Sciatic nerve (tissue), 2 donors: Measurements from ENCODE around the gene INSIG1. TPM values are rescaled to one million over a fixed set of nuclear protein-coding genes. Genes with fewer than 3 reads are reported as not detected.

Experiments
- ATAC-seq: fragments of 200-7000 bp; cut with Tn5 transposase; one replicate; pipeline ENCODE4 v1.9.1; 2020; ENCODE audit warnings: mild to moderate bottlenecking, moderate library complexity
- DNase-seq: peaks from one replicate; pipeline ENCODE4 v3.0.0-alpha.2; 2020; ENCODE audit warnings: low spot score
- intact Hi-C: fragments of 100-400 bp; cut with DNase I; formaldehyde crosslinking; loops from one replicate; pipeline ENCODE4 v1.14.2; 2022
- total RNA-seq: library from RNA; stranded (reverse); fragmentation: NEBNext Ultra II Directional; extraction: Animal tissue kit (Norgen Biotek cat#: 25700); gene quantifications from one replicate; pipeline ENCODE4 v1.2.1, GENCODE V29; 2021
- donor health status: DM: no; HTN: no; CAD: no.
- donor health status: DM: no; HTN: no; CAD: no.

INSIG1 gene
- total RNA-seq, 1 donor from 2014 or later, result 116 TPM

GRCh38 chr7:155339474-155339873 lies 41.8 kb downstream of the INSIG1 start:
- DNase-seq, result no peak

GRCh38 chr7:155340071-155340531 lies 42.4 kb downstream of the INSIG1 start:
- no peak for ATAC-seq

More at GRCh38 chr7:155339474-155339873, 41.8 kb downstream of the INSIG1 start:
- no peak for ATAC-seq
- intact Hi-C loops, result loop anchor here (5.0 kb wide), 1 partner anchor 152 kb away; no protein-coding TSS in a partner anchor

DNA sequence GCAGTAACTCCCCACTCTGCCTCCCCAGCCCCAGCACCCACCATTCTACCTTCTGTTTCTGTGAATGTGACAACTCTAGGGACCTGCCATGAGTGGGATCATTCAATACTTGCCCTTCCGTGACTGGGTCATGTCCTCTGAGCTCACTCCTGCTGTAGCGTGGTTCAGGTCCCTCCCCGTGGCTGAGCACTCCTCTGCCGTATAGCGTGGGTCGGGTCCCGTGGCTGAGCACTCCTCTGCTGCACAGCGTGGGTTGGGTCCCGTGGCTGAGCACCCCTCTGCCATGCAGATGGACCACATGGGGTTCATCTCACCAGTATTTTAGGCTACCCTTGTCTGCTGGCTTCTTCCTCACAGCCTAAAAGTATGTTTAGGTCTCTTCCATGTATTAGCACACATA lies 43.0 kb downstream of the INSIG1 start:
- ATAC-seq, result no peak
- intact Hi-C loops, result no loop called here
- DNase-seq, result no peak

More at GRCh38 chr7:155340071-155340531, 42.4 kb downstream of the INSIG1 start:
- DNase-seq, result no peak
- intact Hi-C loops, result no loop called here

DNA sequence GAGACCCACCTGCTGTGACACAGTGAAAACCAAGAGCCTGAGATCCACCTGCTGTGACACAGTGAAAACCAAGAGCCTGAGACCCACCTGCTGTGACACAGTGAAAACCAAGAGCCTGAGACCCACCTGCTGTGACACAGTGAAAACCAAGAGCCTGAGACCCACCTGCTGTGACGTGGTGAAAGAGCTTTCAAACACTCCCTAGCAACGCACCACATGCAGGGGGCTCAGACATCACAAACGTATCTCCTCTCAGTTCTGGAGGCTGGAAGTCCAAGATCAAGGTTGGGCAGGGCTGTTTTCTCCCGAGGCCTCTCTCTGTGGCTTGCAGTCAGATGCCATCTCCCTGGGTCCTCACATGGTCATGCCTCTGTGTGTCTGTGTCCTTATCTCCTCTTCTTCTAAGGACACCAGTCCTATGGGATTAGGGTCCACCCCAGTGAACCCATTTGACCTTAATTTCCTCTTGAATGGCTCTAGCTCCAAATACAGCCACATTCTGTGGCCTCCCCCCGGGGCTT lies 43.8 kb downstream of the INSIG1 start:
- intact Hi-C loops, result no loop called here
- ATAC-seq (no peak), DNase-seq (no peak)

DNA sequence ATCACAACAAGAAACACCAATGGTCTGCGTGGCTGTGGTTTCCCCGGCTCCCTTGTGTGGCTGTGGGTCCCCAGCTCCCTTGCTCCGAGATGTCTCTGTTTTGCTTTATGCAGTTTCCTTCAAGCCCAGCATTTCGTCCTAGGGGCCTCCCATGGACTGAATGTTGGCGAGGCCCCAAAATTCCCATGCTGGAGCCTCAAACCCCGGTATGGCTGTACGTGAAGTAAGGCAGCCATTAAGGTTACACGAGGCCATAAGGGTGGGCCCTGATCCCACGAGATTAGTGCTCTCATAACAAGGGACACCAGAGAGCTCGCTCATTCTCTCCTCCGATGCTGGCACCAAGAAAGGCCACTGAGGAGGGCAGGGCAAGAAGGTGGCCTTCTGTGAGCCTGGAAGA lies 44.6 kb downstream of the INSIG1 start:
- intact Hi-C loops, result no loop called here
- no peak for DNase-seq
- no peak for ATAC-seq

GRCh38 chr7:155343150-155343549 lies 45.5 kb downstream of the INSIG1 start:
- ATAC-seq, result no peak
- intact Hi-C loops, result no loop called here
- no peak for DNase-seq

- ATAC-seq (no peak), DNase-seq (peak; percentile 52)
- intact Hi-C loops, result no loop called here
Observed at GRCh38 chr7:155343661-155344121, 46.0 kb downstream of the INSIG1 start.

- intact Hi-C loops, result no loop called here
- DNase-seq, result peak; percentile 55
- peak; percentile 8 for ATAC-seq
Observed at GRCh38 chr7:155344270-155344617, 46.6 kb downstream of the INSIG1 start.

- ATAC-seq (peak; percentile 87), DNase-seq (peak; percentile 87)
- intact Hi-C loops, result no loop called here
Observed at GRCh38 chr7:155344618-155345433, 47.1 kb downstream of the INSIG1 start.

GRCh38 chr7:155345490-155345889 lies 47.8 kb downstream of the INSIG1 start:
- DNase-seq (peak; percentile 2), ATAC-seq (peak; percentile 14)
- intact Hi-C loops, result no loop called here

DNA sequence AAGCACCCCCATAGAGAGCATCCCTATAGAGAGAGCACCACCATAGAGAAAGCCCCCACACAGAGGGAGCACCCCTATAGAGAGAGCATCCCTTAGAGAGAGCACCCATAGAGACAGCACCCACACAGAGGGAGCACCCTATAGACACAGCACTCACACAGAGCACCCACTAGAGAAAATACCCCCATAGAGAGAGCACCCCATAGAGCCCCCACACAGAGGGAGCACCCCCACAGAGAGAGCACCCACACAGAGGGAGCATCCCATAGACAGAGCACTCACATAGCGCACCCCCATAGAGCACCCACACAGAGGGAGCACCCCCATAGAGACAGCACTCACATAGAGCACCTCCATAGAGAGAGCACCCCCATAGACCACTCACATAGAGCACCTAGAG lies 48.6 kb downstream of the INSIG1 start:
- DNase-seq (peak; percentile 9), ATAC-seq (no peak)
- intact Hi-C loops, result no loop called here

GRCh38 chr7:155348806-155349205 lies 51.1 kb downstream of the INSIG1 start:
- intact Hi-C loops, result no loop called here
- no peak for DNase-seq
- no peak for ATAC-seq

- DNase-seq (no peak), ATAC-seq (no peak)
- intact Hi-C loops, result no loop called here
Observed at GRCh38 chr7:155349601-155350331, 52.1 kb downstream of the INSIG1 start.

DNA sequence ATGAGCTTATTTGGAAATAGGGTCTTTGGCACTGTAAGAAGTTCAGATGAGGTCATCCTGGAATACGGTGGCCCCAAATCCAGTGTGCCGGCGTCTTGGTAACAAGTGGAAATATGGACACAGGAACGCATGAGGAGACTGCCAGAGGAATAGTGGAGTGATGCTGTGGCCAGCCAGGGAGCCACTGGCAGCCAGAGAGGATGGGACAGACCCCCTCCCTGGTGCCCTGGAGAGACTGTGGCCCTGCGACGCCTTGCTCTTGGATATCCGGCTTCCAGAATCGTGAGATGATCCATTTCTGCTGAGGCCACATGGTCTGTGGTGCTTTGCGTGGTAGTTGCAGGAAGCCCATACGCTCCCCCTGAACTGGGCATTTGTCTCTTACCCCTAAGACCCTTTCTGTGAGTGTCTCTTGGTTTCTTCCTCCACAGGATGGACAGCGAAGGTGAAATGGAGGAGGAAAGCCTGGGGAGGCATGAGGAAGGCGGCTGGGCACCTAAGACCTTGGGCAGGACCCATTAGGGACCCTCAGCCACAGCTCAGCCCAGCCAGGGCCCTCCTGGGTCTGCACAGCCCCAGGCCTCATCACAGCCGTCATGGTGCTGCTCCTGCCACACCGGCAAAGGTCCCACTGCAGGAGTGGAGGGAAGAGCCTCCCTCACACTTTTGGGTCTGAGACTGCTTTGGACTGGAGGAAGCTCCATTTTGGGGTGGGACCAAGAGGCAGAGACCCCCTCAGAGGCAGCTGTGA lies 53.6 kb downstream of the INSIG1 start:
- peak; percentile 22 for DNase-seq
- ATAC-seq, result no peak
- intact Hi-C loops, result no loop called here

DNA sequence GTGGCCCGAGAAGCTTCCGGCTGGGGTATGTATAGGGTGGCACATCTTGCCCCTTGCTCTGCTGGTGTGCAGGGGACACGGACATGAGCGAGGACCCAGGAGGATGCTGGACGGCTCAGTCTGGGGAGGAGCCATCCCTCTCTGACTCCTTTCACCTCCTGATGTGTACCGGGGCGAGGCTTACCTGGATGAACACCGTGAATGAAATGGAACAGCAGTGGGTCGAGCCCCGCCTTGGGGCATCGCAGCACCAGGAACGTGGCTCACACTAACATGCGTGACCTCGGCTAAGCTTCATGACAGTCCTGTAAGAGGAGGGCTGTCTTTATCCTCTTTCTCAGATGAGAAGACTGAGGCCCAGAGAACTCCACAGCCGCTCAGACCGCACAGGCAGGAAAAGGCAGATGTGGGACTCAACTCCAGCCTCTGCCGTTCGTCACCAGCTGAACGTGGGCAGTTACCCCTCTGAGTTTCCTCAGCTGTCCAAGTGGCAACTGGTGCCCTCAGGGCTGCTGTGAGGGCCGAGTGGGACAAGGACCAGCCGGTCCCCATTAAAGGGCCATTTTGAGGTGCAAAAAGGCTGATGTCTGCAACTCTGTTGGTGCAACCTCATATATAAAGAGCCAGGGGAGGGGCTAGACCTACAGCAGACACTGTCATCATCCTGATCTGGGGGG lies 54.5 kb downstream of the INSIG1 start:
- ATAC-seq, result no peak
- DNase-seq, result peak; percentile 37
- intact Hi-C loops, result no loop called here

DNA sequence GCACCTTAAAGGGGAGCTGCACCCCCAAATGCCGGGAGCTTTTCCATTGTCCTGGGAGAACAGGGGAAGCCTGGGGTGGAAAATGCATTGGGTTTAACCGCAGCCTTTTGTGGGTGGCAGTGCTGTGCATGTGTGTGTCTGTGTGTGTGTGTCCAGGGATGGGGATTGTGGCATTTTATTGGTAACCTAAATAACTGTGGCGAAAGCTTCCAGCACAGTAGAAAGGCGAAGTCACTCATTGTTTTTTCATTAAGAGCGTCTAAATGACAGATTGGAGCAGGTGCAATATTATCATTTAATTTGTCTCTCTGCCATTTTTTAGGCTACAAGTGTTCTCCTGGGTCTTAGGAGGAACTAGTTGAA lies 55.1 kb downstream of the INSIG1 start:
- intact Hi-C loops, result no loop called here
- no peak for ATAC-seq
- peak; percentile 21 for DNase-seq

DNA sequence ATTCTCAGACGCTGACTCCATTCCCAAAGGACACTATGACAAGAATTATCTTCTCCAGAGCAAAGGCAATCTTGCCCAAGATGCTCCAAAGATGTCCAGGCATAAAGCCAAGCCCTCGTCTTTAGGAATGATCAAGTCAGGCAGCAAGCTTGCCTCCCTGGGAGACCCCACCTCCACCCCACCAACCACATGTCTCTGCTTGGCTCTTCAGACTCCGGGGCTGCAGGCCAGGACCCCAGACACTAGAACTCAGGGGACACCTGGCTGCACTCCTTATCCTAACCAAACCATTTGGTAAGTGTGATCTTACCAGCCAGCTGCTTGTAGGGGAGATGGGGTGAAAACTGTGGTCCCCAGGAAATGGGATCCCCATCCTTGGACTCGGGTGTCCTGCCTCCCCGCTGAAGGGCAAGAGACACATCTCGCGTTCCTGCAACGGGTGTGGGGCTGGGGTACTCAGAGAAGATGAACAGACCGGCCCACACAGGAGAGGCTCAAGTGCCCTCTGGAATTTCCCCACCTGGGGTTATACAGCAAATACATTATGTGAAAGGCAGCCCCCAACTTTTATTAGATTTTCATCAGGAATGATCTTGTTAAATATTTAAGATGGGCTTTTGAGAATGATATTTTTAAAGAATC lies 55.7 kb downstream of the INSIG1 start:
- intact Hi-C loops, result no loop called here
- DNase-seq (peak; percentile 30), ATAC-seq (no peak)

- intact Hi-C loops, result no loop called here
- peak; percentile 13 for DNase-seq
Observed at GRCh38 chr7:155354371-155355048, 56.8 kb downstream of the INSIG1 start.

More at GRCh38 chr7:155354371-155355048, 56.8 kb downstream of the INSIG1 start:
- no peak for ATAC-seq
